HEK293 (cell line): ENCODE data around the gene TMPRSS6.

Experiments used
- ZBTB7A ChIP-seq: fragments of 450-650 bp; formaldehyde crosslinking; IDR thresholded peaks from 2 replicates; pipeline ENCODE4 v1.5.1; 2016; ENCODE audit warnings: low read depth, missing biosample characterization, missing genetic modification characterization
- ZBTB8A ChIP-seq: fragments of 450-650 bp; formaldehyde crosslinking; IDR thresholded peaks from 2 replicates; pipeline ENCODE4 v1.5.1; 2016; ENCODE audit warnings: missing biosample characterization, missing genetic modification characterization
- ZNF140 ChIP-seq: fragments of 450-650 bp; formaldehyde crosslinking; IDR thresholded peaks from 2 replicates; pipeline ENCODE4 v1.5.1; 2016; ENCODE audit warnings: missing biosample characterization, missing genetic modification characterization
- ZNF169 ChIP-seq: fragments of 450-650 bp; formaldehyde crosslinking; IDR thresholded peaks from 2 replicates; pipeline ENCODE4 v1.5.1; 2016; ENCODE audit warnings: missing biosample characterization, missing genetic modification characterization
- ZNF221 ChIP-seq: fragments of 450-650 bp; formaldehyde crosslinking; IDR thresholded peaks from 2 replicates; pipeline ENCODE4 v1.5.1; 2017; ENCODE audit warnings: missing biosample characterization, missing genetic modification characterization, borderline replicate concordance
- ZNF24 ChIP-seq: fragments of 450-650 bp; formaldehyde crosslinking; IDR thresholded peaks from 2 replicates; pipeline ENCODE4 v1.5.1; 2016; ENCODE audit warnings: missing biosample characterization, missing genetic modification characterization
- ZNF776 ChIP-seq: fragments of 450-650 bp; formaldehyde crosslinking; IDR thresholded peaks from 2 replicates; pipeline ENCODE4 v1.5.0; 2017; ENCODE audit warnings: missing biosample characterization, missing genetic modification characterization, borderline replicate concordance
- TF ChIP-seq, protein P1 (sequence below): fragments of 450-650 bp; formaldehyde crosslinking; IDR thresholded peaks from 2 replicates; pipeline ENCODE4 v1.5.1; 2016; ENCODE audit warnings: missing biosample characterization, missing genetic modification characterization
- TF ChIP-seq, protein P2 (sequence below): fragments of 450-650 bp; IDR thresholded peaks from 2 replicates; pipeline ENCODE4 v1.5.1; 2018; ENCODE audit warnings: missing biosample characterization, missing genetic modification characterization

DNA sequence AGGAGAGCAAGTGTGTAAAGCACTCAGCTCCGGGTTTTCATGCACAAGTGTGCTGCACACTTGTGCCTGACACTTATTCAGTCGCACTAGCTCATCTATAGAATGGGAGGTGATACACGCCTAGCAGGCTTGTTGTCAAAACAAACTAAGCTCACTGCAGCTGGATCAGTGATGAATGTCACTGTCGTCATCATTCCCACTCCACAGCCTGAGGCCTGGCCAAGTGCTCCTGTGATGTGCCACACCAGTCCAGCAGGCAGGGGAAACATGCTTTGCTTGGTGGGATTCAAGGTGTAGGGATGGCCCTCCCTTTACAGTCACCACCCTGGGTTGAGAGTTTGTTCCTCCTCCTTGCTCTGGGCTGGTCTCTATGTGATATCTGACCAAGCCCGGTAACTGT lies 83.2 kb downstream of the TMPRSS6 start:
- TF ChIP-seq, protein P1, sequence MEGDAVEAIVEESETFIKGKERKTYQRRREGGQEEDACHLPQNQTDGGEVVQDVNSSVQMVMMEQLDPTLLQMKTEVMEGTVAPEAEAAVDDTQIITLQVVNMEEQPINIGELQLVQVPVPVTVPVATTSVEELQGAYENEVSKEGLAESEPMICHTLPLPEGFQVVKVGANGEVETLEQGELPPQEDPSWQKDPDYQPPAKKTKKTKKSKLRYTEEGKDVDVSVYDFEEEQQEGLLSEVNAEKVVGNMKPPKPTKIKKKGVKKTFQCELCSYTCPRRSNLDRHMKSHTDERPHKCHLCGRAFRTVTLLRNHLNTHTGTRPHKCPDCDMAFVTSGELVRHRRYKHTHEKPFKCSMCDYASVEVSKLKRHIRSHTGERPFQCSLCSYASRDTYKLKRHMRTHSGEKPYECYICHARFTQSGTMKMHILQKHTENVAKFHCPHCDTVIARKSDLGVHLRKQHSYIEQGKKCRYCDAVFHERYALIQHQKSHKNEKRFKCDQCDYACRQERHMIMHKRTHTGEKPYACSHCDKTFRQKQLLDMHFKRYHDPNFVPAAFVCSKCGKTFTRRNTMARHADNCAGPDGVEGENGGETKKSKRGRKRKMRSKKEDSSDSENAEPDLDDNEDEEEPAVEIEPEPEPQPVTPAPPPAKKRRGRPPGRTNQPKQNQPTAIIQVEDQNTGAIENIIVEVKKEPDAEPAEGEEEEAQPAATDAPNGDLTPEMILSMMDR (tag by site-specific recombination): no peak
- TF ChIP-seq, protein P2, sequence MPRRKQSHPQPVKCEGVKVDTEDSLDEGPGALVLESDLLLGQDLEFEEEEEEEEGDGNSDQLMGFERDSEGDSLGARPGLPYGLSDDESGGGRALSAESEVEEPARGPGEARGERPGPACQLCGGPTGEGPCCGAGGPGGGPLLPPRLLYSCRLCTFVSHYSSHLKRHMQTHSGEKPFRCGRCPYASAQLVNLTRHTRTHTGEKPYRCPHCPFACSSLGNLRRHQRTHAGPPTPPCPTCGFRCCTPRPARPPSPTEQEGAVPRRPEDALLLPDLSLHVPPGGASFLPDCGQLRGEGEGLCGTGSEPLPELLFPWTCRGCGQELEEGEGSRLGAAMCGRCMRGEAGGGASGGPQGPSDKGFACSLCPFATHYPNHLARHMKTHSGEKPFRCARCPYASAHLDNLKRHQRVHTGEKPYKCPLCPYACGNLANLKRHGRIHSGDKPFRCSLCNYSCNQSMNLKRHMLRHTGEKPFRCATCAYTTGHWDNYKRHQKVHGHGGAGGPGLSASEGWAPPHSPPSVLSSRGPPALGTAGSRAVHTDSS (tag by site-specific recombination): no peak
- TF ChIP-seq ZNF776 (tag by site-specific recombination) (no peak), ZNF221 (no peak), ZBTB8A (no peak), ZNF24 (tag by site-specific recombination) (no peak), ZNF169 (tag by site-specific recombination) (no peak), ZNF140 (tag by site-specific recombination) (no peak), ZBTB7A (tag by site-specific recombination) (no peak)
